Endothelial cell of umbilical vein (primary cell): Measurements from ENCODE around the gene CORO2B.

Experiments used
- CTCF ChIP-seq, 2 donors: IDR thresholded peaks; 1 replicate in 1 of 2; 2 replicates in 1 of 2; pipeline ENCODE4 v1.5.1; 2011; ENCODE audit warnings: low read length in 2 of 2, mild to moderate bottlenecking in 2 of 2, moderate library complexity in 2 of 2, control low read depth in 1 of 2, inconsistent platforms in 1 of 2, low read depth in 1 of 2; ENCODE audit not compliant: insufficient read depth in 1 of 2; ENCODE audit errors: extremely low read depth in 1 of 2
- EZH2 ChIP-seq: IDR thresholded peaks from 2 replicates; pipeline ENCODE4 v1.6.1; 2012; ENCODE audit warnings: borderline replicate concordance, low read depth, mild to moderate bottlenecking, moderate library complexity, low read length, inconsistent platforms; ENCODE audit not compliant: severe bottlenecking
- JUN ChIP-seq: IDR thresholded peaks from 2 replicates; pipeline ENCODE4 v1.6.1; 2011; ENCODE audit warnings: borderline replicate concordance, low read depth; ENCODE audit not compliant: insufficient read length, insufficient read depth
- TF ChIP-seq, protein P1 (sequence below): IDR thresholded peaks from 2 replicates; pipeline ENCODE4 v1.6.1; 2011; ENCODE audit not compliant: insufficient read depth, insufficient read length

- TF ChIP-seq JUN (no peak), EZH2 (no peak), CTCF (IDR thresholded peaks at IDR 0.05; ENCODE audit: extremely low read depth in 1 of 2, insufficient read depth in 1 of 2, low read depth in 1 of 2, low read length in 2 of 2) (no peak)
- TF ChIP-seq, protein P1, sequence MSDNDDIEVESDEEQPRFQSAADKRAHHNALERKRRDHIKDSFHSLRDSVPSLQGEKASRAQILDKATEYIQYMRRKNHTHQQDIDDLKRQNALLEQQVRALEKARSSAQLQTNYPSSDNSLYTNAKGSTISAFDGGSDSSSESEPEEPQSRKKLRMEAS = no peak
Measured at GRCh38 chr15:68697711-68698690, 119.2 kb downstream of the CORO2B start.
